Measurements from ENCODE around the gene LRMDA. TPM values are rescaled to one million over a fixed set of nuclear protein-coding genes. Genes with fewer than 3 reads are reported as not detected.

LRMDA gene
- total RNA-seq, 2 donors from 2014 or later = 12.2 to 25.4 TPM

DNA sequence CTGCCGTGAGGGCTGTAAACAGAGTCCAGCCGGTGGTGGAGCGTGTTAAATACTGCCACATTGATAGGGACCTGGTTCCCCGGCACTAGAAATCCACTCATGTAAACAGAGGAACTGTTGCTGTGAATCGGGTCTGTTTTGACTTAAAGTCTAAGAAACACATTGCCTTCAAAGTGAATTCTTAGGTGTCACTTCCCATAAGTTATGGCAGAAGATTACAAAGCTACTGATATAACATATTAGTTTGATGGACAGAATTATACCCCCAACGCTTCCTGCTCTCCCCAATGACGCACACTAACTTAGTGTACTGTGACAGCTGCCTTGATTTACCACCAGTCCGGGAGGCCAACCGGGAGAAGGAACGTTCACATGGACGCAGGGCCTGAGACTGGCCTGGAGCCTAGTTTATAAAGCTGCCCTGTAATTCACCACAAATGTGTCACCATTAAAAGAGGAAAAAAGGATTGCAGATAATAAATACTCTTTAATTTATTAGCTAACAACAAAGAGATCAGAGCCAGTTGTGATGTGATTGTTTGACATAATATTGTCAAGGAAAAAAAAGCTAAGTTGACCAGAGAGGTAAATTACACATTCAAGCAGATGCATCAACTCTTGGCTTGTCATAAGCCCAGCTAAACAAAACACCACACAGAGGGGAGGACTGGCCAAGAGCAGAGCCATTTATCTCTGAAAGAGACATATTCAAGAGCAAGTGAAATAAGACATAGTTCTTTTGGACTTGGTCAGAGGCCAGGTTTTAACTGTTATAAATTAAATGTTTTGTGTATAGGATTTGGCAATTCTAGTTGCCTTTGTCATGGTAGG lies 820.6 kb downstream of the LRMDA start:
- ATAC-seq (peak; percentile 86), DNase-seq (peak; percentile 48 to 69 (median 63))
- TF ChIP-seq CTCF (IDR thresholded peaks at IDR 0.05) = no peak
- TF ChIP-seq POLR2A (IDR thresholded peaks at IDR 0.05) = no peak
- Histone ChIP-seq H3K27me3 (no peaks in the 10 kb centered on the region), H3K36me3 (replicated peaks in 1 of 2; ENCODE audit: insufficient read depth in 1 of 2, low read depth in 2 of 2) (no peaks in the 10 kb centered on the region), H3K27ac (peak overlapping the region; percentile 33 to 61 (median 58)), H3K4me1 (peaks cover 8% of the 10 kb centered on the region), H3K9me3 (no peaks in the 10 kb centered on the region), H3K4me3 (no peak overlapping the region)
- 44 to 54% methylated on average over 11 of the region's 11 CpGs for WGBS, 2 donors
- intact Hi-C loops (cut with DNase I) = no loop called here

- no peaks in the 10 kb centered on the region for H3K27me3 ChIP-seq
- ATAC-seq = peak; percentile 22
- H3K4me1 ChIP-seq = peaks cover 8% of the 10 kb centered on the region
- peak overlapping the region in 3 of 4 donors; percentile 54 to 61 (median 59) for H3K27ac ChIP-seq
- H3K4me3 ChIP-seq = no peak overlapping the region
- no peaks in the 10 kb centered on the region for H3K36me3 ChIP-seq (replicated peaks in 1 of 2; ENCODE audit: insufficient read depth in 1 of 2, low read depth in 2 of 2)
- DNase-seq = peak in 1 of 4 donors; percentile 3
- 68 to 77% methylated on average over 5 to 7 of the region's 7 CpGs for WGBS, 2 donors
- no peaks in the 10 kb centered on the region for H3K9me3 ChIP-seq
- intact Hi-C loops (cut with DNase I) = no loop called here
- TF ChIP-seq POLR2A (IDR thresholded peaks at IDR 0.05) = no peak
- no peak for TF ChIP-seq CTCF (IDR thresholded peaks at IDR 0.05)
Observed at GRCh38 chr10:76252733-76253132, 821.3 kb downstream of the LRMDA start.

- WGBS, 2 donors = 89 to 97% methylated on average over 1 of the region's 1 CpG
- no peak overlapping the region for H3K4me3 ChIP-seq
- H3K36me3 ChIP-seq (replicated peaks in 1 of 2; ENCODE audit: insufficient read depth in 1 of 2, low read depth in 2 of 2) = no peaks in the 10 kb centered on the region
- peaks cover 8% of the 10 kb centered on the region for H3K4me1 ChIP-seq
- TF ChIP-seq CTCF (IDR thresholded peaks at IDR 0.05) = no peak
- TF ChIP-seq POLR2A (IDR thresholded peaks at IDR 0.05) = no peak
- no peaks in the 10 kb centered on the region for H3K27me3 ChIP-seq
- DNase-seq (no peak), ATAC-seq (no peak)
- no peak overlapping the region for H3K27ac ChIP-seq
- intact Hi-C loops (cut with DNase I) = no loop called here
- H3K9me3 ChIP-seq = no peaks in the 10 kb centered on the region
Observed at GRCh38 chr10:76255241-76255640, 823.8 kb downstream of the LRMDA start.

- H3K4me1 ChIP-seq = peaks cover 4% of the 10 kb centered on the region
- ATAC-seq = no peak
- TF ChIP-seq POLR2A (IDR thresholded peaks at IDR 0.05) (no peak), CTCF (IDR thresholded peaks at IDR 0.05) (no peak)
- H3K9me3 ChIP-seq = no peaks in the 10 kb centered on the region
- H3K36me3 ChIP-seq (replicated peaks in 1 of 2; ENCODE audit: insufficient read depth in 1 of 2, low read depth in 2 of 2) = no peaks in the 10 kb centered on the region
- no peak overlapping the region for H3K4me3 ChIP-seq
- no peak overlapping the region for H3K27ac ChIP-seq
- WGBS, 2 donors = 88 to 92% methylated on average over 1 of the region's 1 CpG
- no peak for DNase-seq
- intact Hi-C loops (cut with DNase I) = no loop called here
- H3K27me3 ChIP-seq = no peaks in the 10 kb centered on the region
Observed at GRCh38 chr10:76257816-76258215, 826.4 kb downstream of the LRMDA start.

Measured in body of pancreas (tissue), 4 donors.